NCI-H460 (cell line): Measurements from ENCODE around the gene GAS2L2. TPM values are rescaled to one million over a fixed set of nuclear protein-coding genes. Genes with fewer than 3 reads are reported as not detected.
"Not testable (repeated sequence)": the region's sequence is repeated elsewhere in the genome, so short reads cannot be mapped to it uniquely, and the experiment has no call there.

Experiments
- DNase-seq: peaks from one replicate; pipeline ENCODE4 v3.0.0-alpha.2; 2016; ENCODE audit warnings: low read depth; ENCODE audit errors: extremely low read depth
- total RNA-seq: library from RNA; depleted of rRNA; stranded (reverse); fragments of >200 nt; shearing (Covaris generic); gene quantifications from 2 replicates; pipeline ENCODE4 v1.2.3, GENCODE V29; 2014

The GAS2L2 gene
- total RNA-seq, 1 experiment from 2014 or later, result not detected

- DNase-seq, result no peak
These were observed 20.8 kb upstream of the GAS2L2 start for GRCh38 chr17:35773679-35774425.

GRCh38 chr17:35773129-35773528 is 20.1 kb upstream of the GAS2L2 start:
- DNase-seq, result no peak

- no peak for DNase-seq
These were observed 17.0 kb upstream of the GAS2L2 start for GRCh38 chr17:35769895-35770486.

- no peak for DNase-seq
These were observed 15.8 kb upstream of the GAS2L2 start for GRCh38 chr17:35768797-35769196.

- peak; percentile 47 for DNase-seq
These were observed 14.0 kb upstream of the GAS2L2 start for GRCh38 chr17:35766903-35767510.

- DNase-seq, result no peak
These were observed 13.4 kb upstream of the GAS2L2 start for GRCh38 chr17:35766489-35766877.

- no peak for DNase-seq
These were observed 12.9 kb upstream of the GAS2L2 start for GRCh38 chr17:35765756-35766488.

GRCh38 chr17:35765086-35765710 is 12.2 kb upstream of the GAS2L2 start:
- DNase-seq, result no peak

GRCh38 chr17:35764123-35764991 is 11.3 kb upstream of the GAS2L2 start:
- DNase-seq, result peak; percentile 85

GRCh38 chr17:35763767-35764122 is 10.7 kb upstream of the GAS2L2 start:
- no peak for DNase-seq

- no peak for DNase-seq
These were observed 8.6 kb upstream of the GAS2L2 start for GRCh38 chr17:35761601-35762000.

- DNase-seq, result no peak
These were observed 7.5 kb upstream of the GAS2L2 start, which contains the start of gene C17orf50 for GRCh38 chr17:35760587-35760986. TSS of gene C17orf50 (plus strand) at chr17:35760887. CDS start at chr17:35760942, 55 bp downstream.

- DNase-seq, result no peak
These were observed 4.2 kb upstream of the GAS2L2 start for GRCh38 chr17:35757243-35757642.

- no peak for DNase-seq
These were observed 568 bp downstream of the GAS2L2 start for GRCh38 chr17:35752471-35752870.

GRCh38 chr17:35751541-35751940 is 1.5 kb downstream of the GAS2L2 start:
- DNase-seq, result not testable (repeated sequence)

GRCh38 chr17:35750526-35751395 is 2.3 kb downstream of the GAS2L2 start:
- no peak for DNase-seq

- DNase-seq, result no peak
These were observed 3.3 kb downstream of the GAS2L2 start for GRCh38 chr17:35749560-35750412.

GRCh38 chr17:35748979-35749378 is 4.1 kb downstream of the GAS2L2 start:
- no peak for DNase-seq
